Loucy (cell line): Measurements from ENCODE around the gene SYNC.

Experiments
- CTCF ChIP-seq: fragments of 200-600 bp; sonication (generic); conservative IDR thresholded peaks from 2 replicates; pipeline ENCODE4 v1.5.1; 2014; ENCODE audit warnings: mild to moderate bottlenecking, antibody characterized with exemption, low read length
- EZH2phosphoT487 ChIP-seq: fragments of 200-600 bp; IDR thresholded peaks from 2 replicates; pipeline ENCODE4 v1.6.1; 2018; ENCODE audit warnings: antibody characterized with exemption, mild to moderate bottlenecking, moderate library complexity, borderline replicate concordance

- no peak for TF ChIP-seq CTCF
- TF ChIP-seq EZH2phosphoT487 = no peak
These were observed 19.2 kb downstream of the SYNC start for GRCh38 chr1:32683397-32683796.
